K562 (cell line): ENCODE measurements around the gene PLD5.

Experiments
- CTCF ChIP-seq, 3 experiments: IDR thresholded peaks in 2 of 3; conservative IDR thresholded peaks in 1 of 3; 2 replicates each; pipeline ENCODE4 v1.5.1; 2011 to 2012; ENCODE audit warnings: low read length in 3 of 3, mild to moderate bottlenecking in 3 of 3, control low read depth in 2 of 3, improper control_type of control experiment in 1 of 3, inconsistent platforms in 1 of 3, low read depth in 1 of 3, mixed read lengths in 1 of 3, moderate library complexity in 1 of 3; ENCODE audit not compliant: insufficient read depth in 2 of 3
- ZBTB8A ChIP-seq: fragments of 450-650 bp; IDR thresholded peaks from 2 replicates; pipeline ENCODE4 v1.6.1; 2018; ENCODE audit warnings: mild to moderate bottlenecking, moderate library complexity; ENCODE audit not compliant: partially characterized antibody

- TF ChIP-seq ZBTB8A (no peak), CTCF (IDR thresholded peaks at IDR 0.05 in 2 of 3, conservative IDR thresholded peaks at IDR 0.05 in 1 of 3; ENCODE audit: insufficient read depth in 2 of 3, low read depth in 1 of 3, low read length in 3 of 3) (no peak)
Measured at GRCh38 chr1:242224461-242224860, 300.0 kb downstream of the PLD5 start.
